Uterus (tissue), 2 donors: ENCODE results near the gene TMEM79.

ENCODE experiments used
- POLR2A ChIP-seq, 2 donors: fragments of 450-650 bp; IDR thresholded peaks; one replicate each; pipeline ENCODE4 v1.6.1; 2016; ENCODE audit warnings: antibody characterized with exemption in 2 of 2, mild to moderate bottlenecking in 1 of 2, moderate library complexity in 1 of 2
- TF ChIP-seq, protein P1 (sequence below), 4 experiments: fragments of 200-600 bp in 2 of 4; fragments of 450-650 bp in 2 of 4; sonication (generic) in 2 of 4; IDR thresholded peaks; one replicate each; pipeline ENCODE4 v1.5.1; 2016 to 2019; ENCODE audit warnings: antibody characterized with exemption in 4 of 4, mild to moderate bottlenecking in 2 of 4, moderate library complexity in 1 of 4

DNA sequence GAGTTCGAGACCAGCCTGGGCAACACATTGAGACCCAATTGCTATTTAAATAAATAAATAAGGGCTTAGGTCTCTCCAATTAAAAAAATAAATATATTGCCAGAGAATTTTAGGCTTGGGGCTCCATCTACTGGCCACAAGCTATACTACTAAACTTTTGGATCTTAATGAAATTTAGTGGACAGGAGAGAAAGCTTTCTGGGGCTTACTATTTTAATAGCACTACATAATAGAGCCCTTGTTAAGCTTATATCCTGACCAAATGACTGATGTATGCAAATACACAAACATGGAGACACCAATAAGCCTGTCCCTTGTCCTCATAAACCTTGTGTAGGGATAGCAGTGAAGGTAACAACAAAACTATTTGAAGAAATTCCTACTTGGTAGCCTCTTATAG, 35.5 kb downstream of the TMEM79 start:
- TF ChIP-seq, protein P1, sequence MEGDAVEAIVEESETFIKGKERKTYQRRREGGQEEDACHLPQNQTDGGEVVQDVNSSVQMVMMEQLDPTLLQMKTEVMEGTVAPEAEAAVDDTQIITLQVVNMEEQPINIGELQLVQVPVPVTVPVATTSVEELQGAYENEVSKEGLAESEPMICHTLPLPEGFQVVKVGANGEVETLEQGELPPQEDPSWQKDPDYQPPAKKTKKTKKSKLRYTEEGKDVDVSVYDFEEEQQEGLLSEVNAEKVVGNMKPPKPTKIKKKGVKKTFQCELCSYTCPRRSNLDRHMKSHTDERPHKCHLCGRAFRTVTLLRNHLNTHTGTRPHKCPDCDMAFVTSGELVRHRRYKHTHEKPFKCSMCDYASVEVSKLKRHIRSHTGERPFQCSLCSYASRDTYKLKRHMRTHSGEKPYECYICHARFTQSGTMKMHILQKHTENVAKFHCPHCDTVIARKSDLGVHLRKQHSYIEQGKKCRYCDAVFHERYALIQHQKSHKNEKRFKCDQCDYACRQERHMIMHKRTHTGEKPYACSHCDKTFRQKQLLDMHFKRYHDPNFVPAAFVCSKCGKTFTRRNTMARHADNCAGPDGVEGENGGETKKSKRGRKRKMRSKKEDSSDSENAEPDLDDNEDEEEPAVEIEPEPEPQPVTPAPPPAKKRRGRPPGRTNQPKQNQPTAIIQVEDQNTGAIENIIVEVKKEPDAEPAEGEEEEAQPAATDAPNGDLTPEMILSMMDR (IDR thresholded peaks at IDR 0.05): peak in 2 of 4 experiments; percentile 9 to 24
- no peak for TF ChIP-seq POLR2A (IDR thresholded peaks at IDR 0.05)
